ENCODE measurements around the gene MASTL. TPM values are rescaled to one million over a fixed set of nuclear protein-coding genes. Genes with fewer than 3 reads are reported as not detected.

Gene MASTL
- total RNA-seq, 2 donors from 2014 or later = 32.6 to 36.0 TPM

Other genes starting within 250 kb of the MASTL start
- 10 to 100 TPM in 1 of 2 donors, 1 to 10 TPM in 1; 8.2 to 10.6 TPM for gene ANKRD26, start 54.9 kb upstream of the MASTL start, total RNA-seq
- 100 to 1,000 TPM; 129 to 143 TPM for gene YME1L1, start 968 bp upstream of the MASTL start, total RNA-seq
- 10 to 100 TPM; 21.7 to 23.2 TPM for gene ACBD5, start 85.4 kb downstream of the MASTL start, total RNA-seq